Gastrocnemius medialis (tissue), 4 donors: ENCODE measurements around the gene LHPP. TPM values are rescaled to one million over a fixed set of nuclear protein-coding genes. Genes with fewer than 3 reads are reported as not detected.
"Not testable (repeated sequence)": the region's sequence is repeated elsewhere in the genome, so short reads cannot be mapped to it uniquely, and the experiment has no call there.

Experiments
- ATAC-seq, 2 donors: fragments of 150-250 bp; one replicate each; pipeline ENCODE4 v1.9.1; 2016
- DNase-seq, 2 donors: peaks; one replicate each; pipeline ENCODE4 v3.0.0-alpha.2; 2019
- H3K27ac ChIP-seq, 4 donors: fragments of 200-600 bp; sonication (generic); 1 replicate in 1 of 4; 2 replicates in 3 of 4; pipeline ENCODE4 v1.5.1; 2016 to 2018; ENCODE audit warnings: mild to moderate bottlenecking in 2 of 4, moderate library complexity in 1 of 4
- H3K27me3 ChIP-seq, 3 donors: fragments of 200-600 bp; sonication (generic) in 2 of 3; 1 replicate in 1 of 3; 2 replicates in 2 of 3; pipeline versions ENCODE4 v1.5.1 to v1.6.0; 2016 to 2019; ENCODE audit warnings: mild to moderate bottlenecking in 1 of 3, moderate library complexity in 1 of 3
- H3K36me3 ChIP-seq, 2 donors: fragments of 200-600 bp; sonication (generic) in 1 of 2; one replicate each; pipeline ENCODE4 v1.5.1; 2017 to 2018
- H3K4me1 ChIP-seq, 2 donors: fragments of 200-600 bp; sonication (generic) in 1 of 2; one replicate each; pipeline ENCODE4 v1.5.1; 2016 to 2017; ENCODE audit warnings: mild to moderate bottlenecking in 2 of 2
- H3K4me3 ChIP-seq, 4 donors: fragments of 200-600 bp; sonication (generic) in 3 of 4; 1 replicate in 1 of 4; 2 replicates in 3 of 4; pipeline ENCODE4 v1.5.1; 2016 to 2019; ENCODE audit warnings: mild to moderate bottlenecking in 2 of 4
- H3K9me3 ChIP-seq, 3 donors: fragments of 200-600 bp; sonication (generic) in 2 of 3; 1 replicate in 1 of 3; 2 replicates in 2 of 3; pipeline ENCODE4 v1.5.1; 2016 to 2019
- CTCF ChIP-seq, 5 experiments: fragments of 450-650 bp in 3 of 5; fragments of 200-600 bp in 2 of 5; sonication (generic) in 2 of 5; IDR thresholded peaks in 4 of 5; conservative IDR thresholded peaks in 1 of 5; 1 replicate in 4 of 5; 2 replicates in 1 of 5; pipeline ENCODE4 v1.5.1; 2016 to 2019; ENCODE audit warnings: antibody characterized with exemption in 5 of 5, mild to moderate bottlenecking in 3 of 5, moderate library complexity in 3 of 5
- POLR2A ChIP-seq, 2 donors: fragments of 450-650 bp; IDR thresholded peaks; one replicate each; pipeline ENCODE4 v1.6.1; 2017; ENCODE audit warnings: antibody characterized with exemption in 2 of 2, mild to moderate bottlenecking in 2 of 2, moderate library complexity in 2 of 2
- in situ Hi-C, 4 donors: fragments of 200-750 bp; cut with MboI; loops; one replicate each; pipeline versions ENCODE4 v1.15.0 to v1.8.0; 2017; ENCODE audit warnings: low sequenced_read_pairs in 4 of 4
- intact Hi-C: fragments of 100-400 bp; cut with DNase I; formaldehyde crosslinking; loops from one replicate; pipeline ENCODE4 v1.15.1; 2023; ENCODE audit warnings: low total_unique reads
- total RNA-seq, 4 donors: library from RNA; depleted of rRNA; stranded (reverse); fragments of >200 nt; gene quantifications; one replicate each; pipeline versions ENCODE4 v1.1.0 to v1.2.3, GENCODE V29; 2016

The LHPP gene
- total RNA-seq, 4 donors from 2014 or later, result 4.9 to 16.0 (median 12.2) TPM

DNA sequence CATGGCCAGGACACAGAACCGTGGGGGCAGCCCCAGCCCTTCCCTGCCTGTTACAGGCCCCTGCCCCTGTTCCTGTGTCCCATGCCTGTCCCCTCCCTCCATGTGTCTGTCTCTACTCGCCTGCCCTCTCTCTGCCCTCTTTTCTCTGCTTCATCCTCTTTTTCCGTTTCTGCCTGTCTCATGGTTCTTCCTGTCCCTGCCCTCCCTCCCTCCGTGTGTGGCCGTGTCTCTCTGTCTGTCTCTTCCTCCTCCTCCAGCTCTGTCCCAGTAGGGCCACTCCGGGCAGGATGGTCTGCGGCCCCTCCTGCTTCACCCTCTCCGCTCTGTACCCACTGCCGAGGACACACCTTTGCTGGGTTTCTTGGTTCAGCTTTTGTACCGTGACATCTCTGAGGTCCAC lies 145.2 kb downstream of the LHPP start:
- no peak for TF ChIP-seq POLR2A (IDR thresholded peaks at IDR 0.05)
- TF ChIP-seq CTCF (IDR thresholded peaks at IDR 0.05 in 4 of 5, conservative IDR thresholded peaks at IDR 0.05 in 1 of 5), result no peak
- no peak overlapping the region for H3K4me3 ChIP-seq
- H3K9me3 ChIP-seq, result no peaks in the 10 kb centered on the region
- H3K36me3 ChIP-seq, result no peaks in the 10 kb centered on the region
- no peak for ATAC-seq
- H3K4me1 ChIP-seq, result peaks cover 0 to 8% of the 10 kb centered on the region in 2 donors
- intact Hi-C loops, result no loop called here
- in situ Hi-C loops, result no loop called here
- no peak for DNase-seq
- H3K27me3 ChIP-seq, result no peaks in the 10 kb centered on the region
- no peak overlapping the region for H3K27ac ChIP-seq

DNA sequence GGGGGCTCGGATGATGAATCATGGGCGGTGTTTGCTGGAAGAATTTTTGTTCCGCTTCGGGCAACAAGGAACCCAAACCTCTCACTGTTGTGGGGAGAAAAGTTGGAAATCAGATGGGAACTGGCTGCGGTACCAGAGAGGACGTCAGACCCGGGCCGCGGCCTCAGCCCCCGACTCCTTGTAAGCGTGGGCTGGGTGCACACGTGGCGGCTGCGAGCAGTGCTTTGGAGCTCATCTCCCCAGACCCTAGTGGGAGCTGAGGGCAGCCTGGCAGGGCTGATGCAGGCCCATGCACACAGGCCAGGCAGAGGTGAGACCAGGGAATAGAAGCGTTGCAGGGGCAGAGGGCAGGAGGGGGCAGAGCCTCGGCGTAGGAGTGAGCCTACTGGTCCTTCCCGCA lies 146.1 kb downstream of the LHPP start:
- no peak for TF ChIP-seq CTCF (IDR thresholded peaks at IDR 0.05 in 4 of 5, conservative IDR thresholded peaks at IDR 0.05 in 1 of 5)
- no peak for TF ChIP-seq POLR2A (IDR thresholded peaks at IDR 0.05)
- Histone ChIP-seq H3K4me3 (no peak overlapping the region), H3K9me3 (no peaks in the 10 kb centered on the region), H3K36me3 (no peaks in the 10 kb centered on the region), H3K27ac (no peak overlapping the region), H3K4me1 (peaks cover 0 to 9% of the 10 kb centered on the region in 2 donors), H3K27me3 (no peaks in the 10 kb centered on the region)
- DNase-seq, result no peak
- in situ Hi-C loops (no loop called here), intact Hi-C loops (no loop called here)
- ATAC-seq, result no peak

- in situ Hi-C loops (no loop called here), intact Hi-C loops (no loop called here)
- H3K27ac ChIP-seq, result no peak overlapping the region
- DNase-seq (no peak), ATAC-seq (no peak)
- no peak for TF ChIP-seq CTCF (IDR thresholded peaks at IDR 0.05 in 4 of 5, conservative IDR thresholded peaks at IDR 0.05 in 1 of 5)
- TF ChIP-seq POLR2A (IDR thresholded peaks at IDR 0.05), result no peak
- H3K9me3 ChIP-seq, result no peaks in the 10 kb centered on the region
- H3K4me3 ChIP-seq, result no peak overlapping the region
- H3K36me3 ChIP-seq, result no peaks in the 10 kb centered on the region
- no peaks in the 10 kb centered on the region for H3K27me3 ChIP-seq
- H3K4me1 ChIP-seq, result peaks cover 0 to 14% of the 10 kb centered on the region in 2 donors
Measured at GRCh38 chr10:124608093-124608721, 146.6 kb downstream of the LHPP start.

DNA sequence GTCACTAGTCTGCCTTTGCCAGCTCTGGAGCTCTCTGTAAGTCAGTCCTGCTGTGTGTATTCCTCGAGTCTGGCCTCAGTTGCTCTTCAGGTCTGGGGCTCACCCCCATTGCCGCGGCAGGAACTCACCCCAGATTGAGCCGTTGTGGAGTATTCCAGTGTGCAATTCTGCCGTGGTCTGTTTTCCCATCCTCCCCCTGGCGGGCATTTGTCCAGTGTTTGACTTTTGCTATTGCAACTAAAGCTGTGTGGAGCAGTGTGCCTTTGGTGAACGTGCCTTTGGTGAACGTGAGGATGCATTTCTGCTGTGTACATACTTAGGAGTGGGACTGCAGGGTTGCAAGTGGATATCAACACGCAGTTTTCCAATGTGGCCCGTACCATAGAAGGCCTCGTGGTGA lies 148.1 kb downstream of the LHPP start:
- H3K4me3 ChIP-seq, result no peak overlapping the region
- no peak overlapping the region for H3K27ac ChIP-seq
- TF ChIP-seq CTCF (IDR thresholded peaks at IDR 0.05 in 4 of 5, conservative IDR thresholded peaks at IDR 0.05 in 1 of 5) (no peak), POLR2A (IDR thresholded peaks at IDR 0.05) (no peak)
- H3K4me1 ChIP-seq, result peaks cover 0 to 12% of the 10 kb centered on the region in 2 donors
- H3K36me3 ChIP-seq, result no peaks in the 10 kb centered on the region
- H3K27me3 ChIP-seq, result no peaks in the 10 kb centered on the region
- intact Hi-C loops (no loop called here), in situ Hi-C loops (no loop called here)
- no peak for DNase-seq
- ATAC-seq, result no peak
- no peaks in the 10 kb centered on the region for H3K9me3 ChIP-seq

GRCh38 chr10:124610186-124610585 lies 148.6 kb downstream of the LHPP start:
- H3K36me3 ChIP-seq, intact Hi-C loops, H3K4me3 ChIP-seq, in situ Hi-C loops, H3K27ac ChIP-seq, H3K27me3 ChIP-seq, ATAC-seq, DNase-seq, H3K9me3 ChIP-seq: not testable (repeated sequence)
- H3K4me1 ChIP-seq, result peaks cover 0 to 12% of the 10 kb centered on the region in 2 donors

- H3K4me3 ChIP-seq, in situ Hi-C loops, H3K9me3 ChIP-seq, ATAC-seq, H3K36me3 ChIP-seq, DNase-seq, H3K27me3 ChIP-seq, H3K27ac ChIP-seq, intact Hi-C loops: not testable (repeated sequence)
- peaks cover 0 to 12% of the 10 kb centered on the region in 2 donors for H3K4me1 ChIP-seq
Measured at GRCh38 chr10:124610851-124611250, 149.2 kb downstream of the LHPP start.
